AG04449 (cell line): ENCODE data around the gene AFF3.
A peak's percentile ranks its signal among the peaks of the same experiment; 100 is the strongest.

Source experiments
- CTCF ChIA-PET: fragments of 350-600 bp; formaldehyde crosslinking; extraction: SDS; loops from one replicate; lab custom pipeline; 2021; ENCODE audit warnings: antibody characterized with exemption; lab: Yijun Ruan, JAX
- POLR2A ChIA-PET: fragments of 400-600, 350-600 bp; formaldehyde crosslinking; extraction: SDS; loops from one replicate; lab custom pipeline; 2020; ENCODE audit warnings: antibody characterized with exemption, inconsistent platforms; lab: Yijun Ruan, JAX
- DNase-seq: peaks from one replicate; pipeline ENCODE4 v3.0.0-alpha.2; 2010; ENCODE audit warnings: low read depth, low spot score
- H3K4me3 ChIP-seq: 2 replicates; pipeline ENCODE4 v1.5.1; 2011; ENCODE audit warnings: low read depth, mild to moderate bottlenecking, control low read depth, low read length
- TF ChIP-seq, protein P1 (sequence below): IDR thresholded peaks from one replicate; pipeline ENCODE4 v1.5.1; 2011; ENCODE audit warnings: mild to moderate bottlenecking, moderate library complexity, low read length, control low read depth, inconsistent platforms; ENCODE audit not compliant: insufficient read depth; ENCODE audit errors: missing control alignments

The AFF3 gene

DNA sequence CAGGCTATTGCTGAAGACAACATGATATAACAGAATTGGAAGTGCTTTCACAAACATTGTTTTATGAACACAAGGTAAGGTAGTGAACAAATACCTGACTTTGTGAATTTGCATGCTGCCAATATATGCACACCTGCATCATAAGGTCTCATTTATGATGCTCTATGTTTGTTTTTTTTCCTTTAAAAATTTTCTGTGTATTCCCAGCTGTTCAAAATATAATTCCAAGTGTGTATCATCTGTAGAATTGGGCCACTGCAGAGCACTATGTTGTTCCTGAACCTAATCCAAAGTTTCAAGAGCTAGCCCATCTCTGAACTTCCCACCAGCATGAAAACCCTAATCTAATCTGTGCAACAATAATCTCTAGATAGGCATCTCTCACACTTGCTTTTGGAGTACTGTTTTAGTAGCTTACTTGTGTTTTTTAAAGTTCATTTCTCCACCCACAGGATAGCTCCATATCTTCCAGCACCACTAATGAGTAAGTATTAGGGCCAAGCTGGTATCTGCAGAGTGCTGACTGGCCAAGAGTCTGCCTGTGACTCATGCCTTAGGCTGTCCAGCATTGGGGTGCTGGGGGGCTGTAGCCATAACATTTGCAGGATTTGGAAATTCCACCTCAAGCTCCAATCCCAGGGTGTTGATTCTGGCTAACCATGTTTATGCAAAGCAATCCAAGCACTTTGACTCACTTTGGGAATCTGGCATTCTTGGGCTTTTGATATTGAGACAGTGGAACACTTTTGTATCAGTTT, 444.4 kb downstream of the AFF3 start:
- ChIA-PET POLR2A (interaction anchor here (0.6 to 1.5 kb wide), 5 partner anchors 10 to 142 kb away, joined by 3 to 14 read pairs (median 4); no protein-coding TSS in a partner anchor), CTCF (interaction anchor here (0.8 to 1.3 kb wide), 4 partner anchors 137 to 544 kb away, joined by 3 to 4 read pairs (median 3); no protein-coding TSS in a partner anchor)
- TF ChIP-seq, protein P1, sequence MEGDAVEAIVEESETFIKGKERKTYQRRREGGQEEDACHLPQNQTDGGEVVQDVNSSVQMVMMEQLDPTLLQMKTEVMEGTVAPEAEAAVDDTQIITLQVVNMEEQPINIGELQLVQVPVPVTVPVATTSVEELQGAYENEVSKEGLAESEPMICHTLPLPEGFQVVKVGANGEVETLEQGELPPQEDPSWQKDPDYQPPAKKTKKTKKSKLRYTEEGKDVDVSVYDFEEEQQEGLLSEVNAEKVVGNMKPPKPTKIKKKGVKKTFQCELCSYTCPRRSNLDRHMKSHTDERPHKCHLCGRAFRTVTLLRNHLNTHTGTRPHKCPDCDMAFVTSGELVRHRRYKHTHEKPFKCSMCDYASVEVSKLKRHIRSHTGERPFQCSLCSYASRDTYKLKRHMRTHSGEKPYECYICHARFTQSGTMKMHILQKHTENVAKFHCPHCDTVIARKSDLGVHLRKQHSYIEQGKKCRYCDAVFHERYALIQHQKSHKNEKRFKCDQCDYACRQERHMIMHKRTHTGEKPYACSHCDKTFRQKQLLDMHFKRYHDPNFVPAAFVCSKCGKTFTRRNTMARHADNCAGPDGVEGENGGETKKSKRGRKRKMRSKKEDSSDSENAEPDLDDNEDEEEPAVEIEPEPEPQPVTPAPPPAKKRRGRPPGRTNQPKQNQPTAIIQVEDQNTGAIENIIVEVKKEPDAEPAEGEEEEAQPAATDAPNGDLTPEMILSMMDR = no peak
- H3K4me3 ChIP-seq = no peak overlapping the region
- peak; percentile 88 for DNase-seq

DNA sequence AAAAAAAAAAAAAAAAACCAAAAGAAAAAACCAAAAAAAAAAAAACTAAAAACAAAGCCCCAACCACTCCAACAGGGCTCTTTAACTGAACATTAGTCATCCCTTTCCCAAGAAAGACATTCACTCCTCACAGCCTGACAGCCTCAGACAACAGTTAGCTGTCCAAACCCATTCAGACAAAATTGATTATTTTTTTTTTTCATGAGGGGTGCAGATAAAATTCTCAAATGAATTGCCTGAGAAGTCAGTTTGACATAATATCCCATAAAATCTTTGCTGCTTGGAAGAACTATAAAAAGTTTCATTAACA, 446.5 kb downstream of the AFF3 start:
- POLR2A ChIA-PET = no interaction called here
- H3K4me3 ChIP-seq = no peak overlapping the region
- TF ChIP-seq, protein P1 = no peak
- CTCF ChIA-PET = no interaction called here
- DNase-seq = no peak

- ChIA-PET CTCF (no interaction called here), POLR2A (interaction anchor here (0.8 kb wide), 1 partner anchor 14 kb away, joined by 5 read pairs; no protein-coding TSS in a partner anchor)
- no peak for DNase-seq
- H3K4me3 ChIP-seq = no peak overlapping the region
- TF ChIP-seq, protein P1 = no peak
These were observed 447.1 kb downstream of the AFF3 start for GRCh38 chr2:99695130-99695943.

- ChIA-PET POLR2A (interaction anchor here (0.8 kb wide), 1 partner anchor 13 kb away, joined by 5 read pairs; no protein-coding TSS in a partner anchor), CTCF (interaction anchor here (1.3 kb wide), 1 partner anchor 10 kb away, joined by 3 read pairs; no protein-coding TSS in a partner anchor)
- H3K4me3 ChIP-seq = no peak overlapping the region
- no peak for DNase-seq
- TF ChIP-seq, protein P1 = no peak
These were observed 448.1 kb downstream of the AFF3 start for GRCh38 chr2:99694331-99694730.

- no peak for DNase-seq
- TF ChIP-seq, protein P1 = no peak
- no peak overlapping the region for H3K4me3 ChIP-seq
- ChIA-PET POLR2A (no interaction called here), CTCF (no interaction called here)
These were observed 449.6 kb downstream of the AFF3 start for GRCh38 chr2:99692785-99693184.

- POLR2A ChIA-PET = no interaction called here
- DNase-seq = no peak
- no peak overlapping the region for H3K4me3 ChIP-seq
- TF ChIP-seq, protein P1 = no peak
- CTCF ChIA-PET = interaction anchor here (0.7 to 1.1 kb wide), 3 partner anchors 11 to 569 kb away, joined by 3 read pairs; no protein-coding TSS in a partner anchor
These were observed 450.5 kb downstream of the AFF3 start for GRCh38 chr2:99691926-99692325.
